Mesenteric fat pad (tissue), 1 donor: ENCODE results near the gene RBFOX2. TPM values are rescaled to one million over a fixed set of nuclear protein-coding genes. Genes with fewer than 3 reads are reported as not detected.
"Not testable (repeated sequence)": the region's sequence is repeated elsewhere in the genome, so short reads cannot be mapped to it uniquely, and the experiment has no call there.

Source experiments
- DNase-seq: peaks from one replicate; pipeline ENCODE4 v3.0.0-alpha.2; 2020; ENCODE audit warnings: low spot score
- total RNA-seq: library from RNA; stranded (reverse); fragmentation: NEBNext Ultra II Directional; extraction: Animal tissue kit (Norgen Biotek cat#: 25700); gene quantifications from one replicate; pipeline ENCODE4 v1.2.1, GENCODE V29; 2021
- donor health status: DM: yes; HTN: yes; CAD: no.

RBFOX2 gene
- total RNA-seq, 1 donor from 2014 or later, result 50.1 TPM

- DNase-seq, result no peak
These were observed 192.5 kb downstream of the RBFOX2 start for GRCh38 chr22:35835998-35836691.

- no peak for DNase-seq
These were observed 193.2 kb downstream of the RBFOX2 start for GRCh38 chr22:35835267-35835997.

GRCh38 chr22:35834061-35834460 lies 194.6 kb downstream of the RBFOX2 start:
- DNase-seq, result no peak

- no peak for DNase-seq
These were observed 198.3 kb downstream of the RBFOX2 start for GRCh38 chr22:35830305-35830704.

- DNase-seq, result no peak
These were observed 204.4 kb downstream of the RBFOX2 start for GRCh38 chr22:35824256-35824655.

GRCh38 chr22:35821654-35822053 lies 207.0 kb downstream of the RBFOX2 start:
- no peak for DNase-seq

- DNase-seq, result no peak
These were observed 209.2 kb downstream of the RBFOX2 start for GRCh38 chr22:35819421-35819820.

- DNase-seq, result no peak
These were observed 209.7 kb downstream of the RBFOX2 start for GRCh38 chr22:35818897-35819296.

GRCh38 chr22:35812600-35812999 lies 216.0 kb downstream of the RBFOX2 start:
- DNase-seq, result no peak

GRCh38 chr22:35811670-35812069 lies 217.0 kb downstream of the RBFOX2 start:
- DNase-seq, result no peak

- DNase-seq, result no peak
These were observed 218.8 kb downstream of the RBFOX2 start for GRCh38 chr22:35809816-35810215.

GRCh38 chr22:35808377-35808776 lies 220.2 kb downstream of the RBFOX2 start:
- no peak for DNase-seq

GRCh38 chr22:35806668-35807067 lies 222.0 kb downstream of the RBFOX2 start:
- not testable (repeated sequence) for DNase-seq

- no peak for DNase-seq
These were observed 223.2 kb downstream of the RBFOX2 start for GRCh38 chr22:35805466-35805865.

GRCh38 chr22:35804421-35804820 lies 224.2 kb downstream of the RBFOX2 start:
- DNase-seq, result no peak

GRCh38 chr22:35802885-35803284 lies 225.7 kb downstream of the RBFOX2 start:
- DNase-seq, result no peak

- not testable (repeated sequence) for DNase-seq
These were observed 227.3 kb downstream of the RBFOX2 start for GRCh38 chr22:35801301-35801700.

GRCh38 chr22:35799150-35799549 lies 229.5 kb downstream of the RBFOX2 start:
- DNase-seq, result no peak

- no peak for DNase-seq
These were observed 231.2 kb downstream of the RBFOX2 start for GRCh38 chr22:35797411-35797810.

- no peak for DNase-seq
These were observed 233.1 kb downstream of the RBFOX2 start for GRCh38 chr22:35795476-35795875.

GRCh38 chr22:35792506-35792905 lies 236.1 kb downstream of the RBFOX2 start:
- DNase-seq, result no peak

GRCh38 chr22:35791788-35792187 lies 236.8 kb downstream of the RBFOX2 start:
- not testable (repeated sequence) for DNase-seq
